ENCODE data around the gene PHF20. TPM values are rescaled to one million over a fixed set of nuclear protein-coding genes. Genes with fewer than 3 reads are reported as not detected.
"Not testable (repeated sequence)": the region's sequence is repeated elsewhere in the genome, so short reads cannot be mapped to it uniquely, and the experiment has no call there.

PHF20 gene
- total RNA-seq, result 37.1 and 42.2 TPM in 2 replicates
- long read RNA-seq, partial matches to known transcripts, result 115 of 140 reads
- long read RNA-seq, other reads (novel, unspliced or antisense), result 21 of 140 reads

GRCh38 chr20:35771689-35772562 lies at the start of gene PHF20:
Gene PHF20, plus strand, starts transcription at chr20:35772015. Its CDS starts 29,508 bp downstream, at chr20:35801523.
- Mint-ChIP-seq H3K9me3 (ENCODE audit: low read depth) (peaks cover 7% of the 10 kb centered on the region), H3K27me3 (no peaks in the 10 kb centered on the region), H3K4me1 (ENCODE audit: low read depth) (peaks cover 30% of the 10 kb centered on the region), H3K27ac (peak within 1 kb of the TSS; percentile 96), H3K4me3 (ENCODE audit: low read depth) (peak within 1 kb of the TSS; percentile 90), H3K36me3 (ENCODE audit: insufficient read depth) (peaks cover 7% of the 10 kb centered on the region)
- TF ChIP-seq CTCF (IDR thresholded peaks at IDR 0.05; ENCODE audit: unreplicated experiment), result no peak
- DNase-seq (ENCODE audit: low spot score, unreplicated experiment), result peak; percentile 96

- not testable (repeated sequence) for H3K4me3 Mint-ChIP-seq (ENCODE audit: low read depth); DNase-seq (ENCODE audit: low spot score, unreplicated experiment); H3K9me3 Mint-ChIP-seq (ENCODE audit: low read depth); H3K4me1 Mint-ChIP-seq (ENCODE audit: low read depth); H3K27me3 Mint-ChIP-seq; H3K27ac Mint-ChIP-seq
- H3K36me3 Mint-ChIP-seq (ENCODE audit: insufficient read depth), result peaks cover 39% of the 10 kb centered on the region
Observed at GRCh38 chr20:35723275-35723639, 48.6 kb upstream of the PHF20 start.

GRCh38 chr20:35723652-35724320 lies 48.0 kb upstream of the PHF20 start:
- not testable (repeated sequence) for H3K9me3 Mint-ChIP-seq (ENCODE audit: low read depth); DNase-seq (ENCODE audit: low spot score, unreplicated experiment); H3K27me3 Mint-ChIP-seq; H3K27ac Mint-ChIP-seq; H3K4me1 Mint-ChIP-seq (ENCODE audit: low read depth); H3K4me3 Mint-ChIP-seq (ENCODE audit: low read depth)
- peaks cover 39% of the 10 kb centered on the region for H3K36me3 Mint-ChIP-seq (ENCODE audit: insufficient read depth)

GRCh38 chr20:35724321-35725230 lies 47.2 kb upstream of the PHF20 start:
- TF ChIP-seq CTCF (IDR thresholded peaks at IDR 0.05; ENCODE audit: unreplicated experiment), result no peak
- Mint-ChIP-seq H3K9me3 (ENCODE audit: low read depth) (no peaks in the 10 kb centered on the region), H3K4me3 (ENCODE audit: low read depth) (no peak overlapping the region), H3K27me3 (no peaks in the 10 kb centered on the region), H3K4me1 (ENCODE audit: low read depth) (no peaks in the 10 kb centered on the region), H3K27ac (peak overlapping the region; percentile 33), H3K36me3 (ENCODE audit: insufficient read depth) (peaks cover 39% of the 10 kb centered on the region)
- no peak for DNase-seq (ENCODE audit: low spot score, unreplicated experiment)

- TF ChIP-seq CTCF (IDR thresholded peaks at IDR 0.05; ENCODE audit: unreplicated experiment), result no peak
- no peaks in the 10 kb centered on the region for H3K27me3 Mint-ChIP-seq
- H3K27ac Mint-ChIP-seq, result peak overlapping the region; percentile 13
- no peak overlapping the region for H3K4me3 Mint-ChIP-seq (ENCODE audit: low read depth)
- no peak for DNase-seq (ENCODE audit: low spot score, unreplicated experiment)
- peaks cover 29% of the 10 kb centered on the region for H3K36me3 Mint-ChIP-seq (ENCODE audit: insufficient read depth)
- H3K4me1 Mint-ChIP-seq (ENCODE audit: low read depth), result peaks cover 10% of the 10 kb centered on the region
- H3K9me3 Mint-ChIP-seq (ENCODE audit: low read depth), result no peaks in the 10 kb centered on the region
Observed at GRCh38 chr20:35726842-35727711, 44.7 kb upstream of the PHF20 start.
